HG02678 (cell line): ENCODE data around the gene PBX2.

Experiments used
- ATAC-seq: cut with Tn5 transposase; IDR thresholded peaks from one replicate; pipeline ENCODE4 v1.9.1; 2021; ENCODE audit warnings: mild to moderate bottlenecking, moderate library complexity; ENCODE audit not compliant: unreplicated experiment

Gene PBX2

DNA sequence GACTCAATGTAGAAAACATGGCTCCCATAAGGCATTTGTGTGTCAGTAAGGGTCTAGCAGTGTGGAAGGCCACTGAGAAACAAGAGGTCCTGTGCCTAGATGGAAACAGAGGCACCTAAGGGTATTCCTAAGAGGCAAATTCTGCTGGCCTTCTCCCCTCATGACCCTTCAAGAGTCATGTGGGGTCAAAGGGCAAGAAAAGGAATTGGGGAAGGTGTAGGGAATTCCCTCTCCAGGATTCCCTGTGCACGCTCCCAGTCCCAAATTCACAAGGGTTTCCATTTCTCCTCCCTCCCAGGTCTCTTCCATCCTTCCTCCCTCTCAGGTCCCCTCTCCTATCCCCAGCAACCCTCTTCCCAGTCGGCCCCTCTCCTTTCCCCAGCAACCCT is 14.7 kb downstream of the PBX2 start:
- no peak for ATAC-seq

DNA sequence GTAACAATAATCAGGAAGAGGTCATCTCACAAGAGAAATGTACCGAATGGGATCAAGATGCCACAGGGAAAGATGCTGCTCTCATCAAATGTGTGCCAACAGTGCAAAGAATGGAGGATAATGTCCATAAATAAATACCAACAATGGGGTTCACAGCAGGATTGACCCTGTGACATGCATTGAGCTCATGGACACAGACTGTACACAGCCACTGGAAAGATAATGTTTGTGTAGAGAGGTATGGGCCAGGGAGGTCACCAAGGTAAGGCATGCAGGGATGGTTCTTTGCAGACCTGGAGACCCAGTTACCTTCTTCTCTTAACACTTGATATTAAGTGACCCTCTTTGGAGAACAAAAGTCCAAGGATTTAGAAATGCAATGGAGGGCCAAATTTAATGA is 15.6 kb downstream of the PBX2 start:
- ATAC-seq, result no peak

- ATAC-seq, result no peak
Measured at GRCh38 chr6:32173051-32173727, 16.8 kb downstream of the PBX2 start.

- no peak for ATAC-seq
Measured at GRCh38 chr6:32171234-32171633, 18.8 kb downstream of the PBX2 start.

DNA sequence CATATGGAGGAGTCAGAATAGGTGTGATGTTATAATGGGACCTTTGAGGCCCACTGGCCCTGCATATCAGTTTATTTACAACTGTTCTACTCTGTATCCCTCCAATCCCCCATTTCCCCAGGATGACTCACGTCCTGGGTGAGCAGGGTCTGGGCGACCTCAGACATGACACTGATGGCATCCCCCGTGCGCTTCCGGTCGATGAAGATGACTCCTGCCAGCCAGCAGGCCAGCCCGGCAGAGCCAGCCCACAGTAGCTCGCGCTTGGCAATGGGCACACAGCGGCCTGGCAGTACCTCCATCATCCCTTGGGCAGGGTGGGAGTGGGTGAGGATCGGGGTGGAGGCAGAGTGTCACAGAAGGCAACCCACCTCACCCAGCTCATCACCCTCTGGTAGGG is 19.7 kb downstream of the PBX2 start:
- no peak for ATAC-seq

- ATAC-seq, result no peak
Measured at GRCh38 chr6:32168807-32169591, 21.0 kb downstream of the PBX2 start.

DNA sequence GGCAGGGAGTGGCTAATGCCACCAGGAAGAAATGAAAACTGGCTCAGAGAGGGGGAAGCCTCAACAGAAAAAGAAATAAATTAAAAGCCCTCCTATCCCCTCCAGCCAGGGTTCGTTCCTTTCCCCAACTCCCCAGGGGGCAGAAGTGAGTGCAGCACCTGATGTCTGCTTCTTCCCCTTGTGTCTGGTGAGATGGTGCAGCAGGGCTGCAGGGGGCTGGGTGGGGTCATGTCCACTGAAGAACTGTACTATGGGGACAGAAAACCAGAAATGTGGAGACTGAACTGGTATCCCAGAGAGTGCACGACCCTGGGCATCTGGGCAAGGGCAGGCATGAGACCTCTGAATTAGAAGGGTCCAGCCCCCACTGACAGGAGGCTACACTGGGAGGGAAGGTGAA is 21.7 kb downstream of the PBX2 start:
- no peak for ATAC-seq

- no peak for ATAC-seq
Measured at GRCh38 chr6:32167761-32168262, 22.2 kb downstream of the PBX2 start.

DNA sequence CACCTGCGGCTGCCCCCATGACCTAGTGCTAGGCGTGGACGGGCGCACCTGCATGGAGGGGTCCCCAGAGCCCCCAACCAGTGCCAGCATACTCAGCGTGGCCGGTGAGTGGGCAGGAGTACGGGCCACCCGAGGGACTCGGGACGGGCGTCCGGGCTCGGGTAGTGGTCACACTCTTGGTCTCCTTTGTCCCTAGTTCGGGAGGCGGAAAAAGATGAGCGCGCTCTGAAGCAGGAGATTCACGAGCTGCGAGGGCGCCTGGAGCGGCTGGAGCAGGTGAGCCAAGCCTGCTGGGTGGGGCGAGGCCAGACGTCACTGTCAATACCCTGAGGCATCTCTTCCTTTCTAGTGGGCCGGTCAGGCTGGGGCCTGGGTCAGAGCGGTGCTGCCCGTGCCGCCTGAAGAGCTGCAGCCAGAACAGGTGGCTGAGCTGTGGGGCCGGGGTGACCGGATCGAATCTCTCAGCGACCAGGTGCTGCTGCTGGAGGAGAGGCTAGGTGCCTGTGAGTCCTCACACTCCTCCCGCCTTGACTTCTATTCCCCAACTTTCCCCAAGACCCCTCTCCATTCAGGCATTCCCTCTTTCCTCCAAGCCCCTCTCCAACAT is 22.7 kb downstream of the PBX2 start:
- no peak for ATAC-seq

- no peak for ATAC-seq
Measured at GRCh38 chr6:32166411-32167061, 23.5 kb downstream of the PBX2 start.

GRCh38 chr6:32164295-32164694 is 25.7 kb downstream of the PBX2 start, which contains the start of gene EGFL8:
Gene EGFL8, plus strand, starts transcription at chr6:32164595. Its CDS starts 1,571 bp downstream, at chr6:32166166.
- ATAC-seq, result no peak

DNA sequence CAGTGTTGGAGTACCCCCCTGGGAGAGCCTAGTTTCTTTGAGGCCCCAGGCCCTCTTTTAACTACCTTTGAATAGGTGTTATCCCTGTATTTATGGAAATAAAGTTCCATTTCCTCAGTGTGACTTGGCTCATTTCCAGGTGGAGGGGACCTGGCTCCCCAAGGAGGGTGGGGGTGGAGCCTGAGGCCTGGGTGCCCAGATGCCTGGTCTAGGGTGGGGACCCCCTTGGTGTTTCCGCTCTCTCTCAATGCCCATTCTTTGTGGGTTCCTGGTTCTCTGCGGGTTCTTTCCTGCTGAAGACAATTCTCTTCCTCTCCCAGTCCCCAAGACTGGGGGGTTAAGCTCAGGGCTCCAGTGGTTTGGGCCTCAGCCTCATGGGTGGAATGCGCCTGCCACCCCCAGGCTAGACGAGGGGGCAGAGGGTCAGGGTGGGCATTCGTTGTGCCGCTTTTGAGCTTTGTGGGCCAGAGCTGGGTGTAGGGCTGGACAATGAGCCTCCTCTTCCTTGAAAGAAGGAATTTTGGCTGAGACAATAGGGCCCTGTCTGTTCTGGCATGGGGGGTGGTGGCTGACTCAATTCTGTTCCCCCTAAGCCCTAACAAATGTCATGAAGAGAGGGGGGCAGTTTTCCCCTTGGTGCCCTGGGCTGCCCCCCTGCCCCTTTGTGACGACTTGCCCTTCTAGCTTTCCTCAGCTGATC is 26.3 kb downstream of the PBX2 start:
- no peak for ATAC-seq

GRCh38 chr6:32158052-32158451 is 31.9 kb downstream of the PBX2 start:
- ATAC-seq, result no peak

GRCh38 chr6:32156891-32157290 is 33.1 kb downstream of the PBX2 start:
- ATAC-seq, result no peak

DNA sequence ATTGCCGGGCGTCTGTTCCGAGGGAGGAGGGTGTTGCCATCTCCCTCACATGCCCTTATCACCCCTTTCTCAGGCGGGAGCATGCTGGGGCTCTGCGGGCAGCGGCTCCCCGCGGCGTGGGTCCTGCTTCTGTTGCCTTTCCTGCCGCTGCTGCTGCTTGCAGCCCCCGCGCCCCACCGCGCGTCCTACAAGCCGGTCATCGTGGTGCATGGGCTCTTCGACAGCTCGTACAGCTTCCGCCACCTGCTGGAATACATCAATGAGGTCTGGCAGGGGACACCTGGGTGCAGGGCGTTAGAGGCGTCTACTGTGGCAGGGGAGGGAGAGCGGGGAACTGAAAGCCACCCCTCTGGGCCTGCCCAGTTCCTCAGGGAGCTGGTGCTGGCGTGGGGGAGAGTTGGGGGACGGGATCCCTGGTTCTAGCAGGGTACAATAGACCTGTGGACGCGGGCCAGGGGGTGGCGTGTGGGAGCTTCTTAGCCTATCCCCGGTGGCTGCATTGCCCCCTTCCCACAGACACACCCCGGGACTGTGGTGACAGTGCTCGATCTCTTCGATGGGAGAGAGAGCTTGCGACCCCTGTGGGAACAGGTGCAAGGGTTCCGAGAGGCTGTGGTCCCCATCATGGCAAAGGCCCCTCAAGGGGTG is 35.4 kb downstream of the PBX2 start:
- ATAC-seq, result peak; percentile 77

DNA sequence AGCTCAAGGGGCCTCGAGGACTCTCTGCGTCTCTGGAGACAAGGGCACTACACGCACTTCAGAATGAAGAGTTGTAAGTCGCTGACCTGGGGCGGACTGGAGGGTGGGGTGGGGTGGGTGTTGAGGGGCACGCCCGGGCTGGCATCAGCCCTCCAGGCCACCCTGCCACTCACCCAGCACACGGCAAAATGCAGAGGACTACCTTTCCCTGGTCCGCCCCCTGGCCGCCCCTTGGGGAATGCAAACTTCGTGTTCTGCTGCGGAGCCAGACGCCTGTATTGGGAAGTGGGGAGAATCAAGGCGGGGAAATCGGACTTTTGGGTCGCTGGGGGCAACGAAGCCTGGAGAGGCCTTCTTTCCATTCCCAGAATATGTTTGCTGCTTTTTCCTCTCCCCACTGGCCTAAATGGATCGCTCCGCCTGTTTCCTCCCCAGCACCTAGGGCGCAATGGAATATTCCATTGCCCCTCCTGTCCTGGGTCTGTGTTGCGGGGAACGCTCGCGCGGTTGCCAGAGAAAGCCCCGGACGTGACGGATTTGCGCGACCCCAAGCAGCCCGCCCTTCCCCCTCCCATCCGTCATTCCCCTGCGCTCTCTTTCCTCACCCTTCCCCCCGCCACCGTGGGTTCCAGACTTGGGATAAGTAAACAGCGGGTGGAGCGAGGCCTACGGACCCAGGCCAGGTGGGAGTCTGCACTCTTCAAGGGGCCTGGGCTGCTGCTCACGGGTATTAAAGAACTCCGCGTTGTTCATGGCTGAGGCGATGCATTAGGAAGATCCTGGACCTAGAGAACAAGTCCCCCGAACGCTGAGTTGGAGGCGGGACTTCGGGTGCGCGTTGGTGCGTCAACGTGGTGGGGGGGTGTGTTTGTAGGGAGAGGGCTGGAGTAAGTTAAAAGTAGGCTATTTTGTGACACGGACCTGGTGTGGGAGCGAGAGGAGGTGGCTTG is 36.2 kb downstream of the PBX2 start, which contains the start of gene PPT2:
Gene PPT2, plus strand, starts transcription at position 578 of the 950 bp plus-strand sequence. CDS start 454 bp downstream, outside the sequence.
- ATAC-seq, result peak; percentile 16

DNA sequence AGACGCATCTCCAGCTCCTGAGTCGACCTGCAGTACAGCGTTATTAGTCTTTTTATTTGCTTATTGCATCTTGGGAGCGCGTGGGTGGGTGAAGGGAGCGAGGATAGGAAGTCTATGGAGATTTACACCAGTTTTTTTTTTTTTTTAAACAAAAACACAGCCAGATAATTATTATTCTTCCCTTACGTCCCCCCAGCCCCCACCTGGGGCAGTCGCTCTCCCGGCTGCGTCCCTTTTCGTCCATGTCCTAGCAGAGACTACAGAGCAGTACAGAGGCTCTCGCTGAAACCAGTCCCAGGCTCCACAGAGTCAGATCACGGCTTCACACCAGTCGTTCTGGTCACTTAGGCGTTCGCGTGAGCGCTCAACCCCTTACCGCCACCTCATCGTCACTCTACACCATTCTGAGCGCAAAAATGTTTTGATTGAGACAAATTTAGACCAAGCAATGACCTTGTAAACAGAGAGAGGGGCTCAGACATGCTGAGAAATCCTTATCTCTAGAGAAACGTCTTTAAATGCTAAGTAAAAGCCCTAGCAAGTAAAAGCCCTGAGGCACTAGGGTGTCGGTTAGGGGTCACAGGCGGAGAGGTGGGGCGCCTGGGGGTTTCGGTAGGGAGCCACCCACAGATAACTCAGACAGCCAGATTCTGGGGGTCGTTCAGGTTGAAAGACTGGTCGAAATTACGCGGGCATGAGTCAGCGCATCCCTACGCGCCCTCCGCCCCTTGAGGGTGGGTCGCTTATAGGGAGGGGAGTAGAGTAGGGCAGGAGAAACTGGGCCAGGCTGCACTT is 37.0 kb downstream of the PBX2 start:
- ATAC-seq, result no peak
